Activated naive CD8-positive, alpha-beta T cell treated with anti-CD3 and anti-CD28 coated beads, Interleukin-2, amount 10 ng/mL, durations not matched to agents 7 days and 5 days (primary cell): ENCODE results near the gene GPR85. TPM values are rescaled to one million over a fixed set of nuclear protein-coding genes. Genes with fewer than 3 reads are reported as not detected.
"Not testable (repeated sequence)": the region's sequence is repeated elsewhere in the genome, so short reads cannot be mapped to it uniquely, and the experiment has no call there.

Source experiments
- ATAC-seq: fragments of 150-1000 bp; cut with Tn5 transposase; one replicate; pipeline ENCODE4 v1.10.0; 2021; ENCODE audit warnings: low read depth, moderate library complexity
- POLR2A ChIA-PET: fragments of 350-600 bp; sonication (Branson Sonifier 250); formaldehyde crosslinking; loops from one replicate; lab custom pipeline; 2021; ENCODE audit warnings: antibody characterized with exemption; lab: Charles Lee
- DNase-seq: peaks from one replicate; pipeline ENCODE4 v3.0.0; 2021
- H3K27ac Mint-ChIP-seq: one replicate; pipeline ENCODE4 v1.8.0; 2022; ENCODE audit warnings: mild to moderate bottlenecking, mixed read lengths
- H3K27me3 Mint-ChIP-seq: one replicate; pipeline ENCODE4 v1.8.0; 2022; ENCODE audit warnings: mild to moderate bottlenecking, moderate library complexity, mixed read lengths
- H3K36me3 Mint-ChIP-seq: one replicate; pipeline ENCODE4 v1.8.0; 2021; ENCODE audit warnings: mild to moderate bottlenecking, mixed read lengths
- H3K4me1 Mint-ChIP-seq: one replicate; pipeline ENCODE4 v1.8.0; 2021; ENCODE audit warnings: mixed read lengths
- H3K4me3 Mint-ChIP-seq: one replicate; pipeline ENCODE4 v1.8.0; 2022; ENCODE audit warnings: mild to moderate bottlenecking, moderate library complexity, mixed read lengths
- H3K9me3 Mint-ChIP-seq: one replicate; pipeline ENCODE4 v1.8.0; 2021; ENCODE audit warnings: mixed read lengths
- total RNA-seq, 2 experiments: library from RNA; stranded (reverse); gene quantifications; one replicate each; pipeline ENCODE4 v1.2.3, GENCODE V29; 2021

The GPR85 gene
- total RNA-seq, 2 experiments from 2014 or later, result not detected

DNA sequence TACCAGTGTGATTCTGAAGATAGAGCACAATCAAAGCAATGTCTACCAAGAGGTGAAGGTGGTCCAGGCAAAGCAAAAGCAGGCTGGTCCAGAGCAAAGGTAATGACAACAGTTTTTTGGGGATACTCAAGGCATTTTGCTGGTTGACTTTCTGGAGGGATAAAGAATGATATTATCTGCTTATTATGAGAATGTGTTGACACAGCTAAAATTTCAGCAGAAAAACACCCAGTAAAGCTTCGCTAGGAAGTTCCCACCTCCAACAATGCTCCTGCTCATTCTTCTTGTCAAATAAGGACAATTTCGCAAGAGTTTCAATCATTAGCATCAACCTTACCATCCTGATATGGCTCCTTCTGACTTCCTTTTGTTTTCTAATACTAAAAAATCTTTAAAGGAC is 24.1 kb downstream of the GPR85 start:
- no peaks in the 10 kb centered on the region for H3K9me3 Mint-ChIP-seq
- no peak overlapping the region for H3K27ac Mint-ChIP-seq
- H3K4me1 Mint-ChIP-seq, result no peaks in the 10 kb centered on the region
- no peaks in the 10 kb centered on the region for H3K36me3 Mint-ChIP-seq
- POLR2A ChIA-PET, result no interaction called here
- no peaks in the 10 kb centered on the region for H3K27me3 Mint-ChIP-seq
- no peak for ATAC-seq
- no peak overlapping the region for H3K4me3 Mint-ChIP-seq
- DNase-seq, result no peak

GRCh38 chr7:113060100-113060499 is 26.5 kb downstream of the GPR85 start:
- no peak for DNase-seq
- no peak for ATAC-seq
- Mint-ChIP-seq H3K9me3 (no peaks in the 10 kb centered on the region), H3K27ac (no peak overlapping the region), H3K27me3 (no peaks in the 10 kb centered on the region), H3K4me1 (no peaks in the 10 kb centered on the region), H3K36me3 (no peaks in the 10 kb centered on the region), H3K4me3 (no peak overlapping the region)
- POLR2A ChIA-PET, result no interaction called here

- Mint-ChIP-seq H3K27ac (no peak overlapping the region), H3K27me3 (peaks cover 4% of the 10 kb centered on the region), H3K36me3 (no peaks in the 10 kb centered on the region), H3K9me3 (peaks cover 1% of the 10 kb centered on the region), H3K4me1 (no peaks in the 10 kb centered on the region), H3K4me3 (no peak overlapping the region)
- DNase-seq (no peak), ATAC-seq (no peak)
- POLR2A ChIA-PET, result no interaction called here
Observed at GRCh38 chr7:113054938-113055337, 31.7 kb downstream of the GPR85 start.

- H3K36me3 Mint-ChIP-seq, H3K4me3 Mint-ChIP-seq, H3K9me3 Mint-ChIP-seq, H3K27ac Mint-ChIP-seq, H3K27me3 Mint-ChIP-seq, DNase-seq, H3K4me1 Mint-ChIP-seq, POLR2A ChIA-PET, ATAC-seq: not testable (repeated sequence)
Observed at GRCh38 chr7:113054272-113054671, 32.4 kb downstream of the GPR85 start.

GRCh38 chr7:113049221-113049620 is 37.4 kb downstream of the GPR85 start:
- H3K27ac Mint-ChIP-seq, POLR2A ChIA-PET, DNase-seq, H3K4me3 Mint-ChIP-seq, H3K36me3 Mint-ChIP-seq, H3K4me1 Mint-ChIP-seq, ATAC-seq, H3K9me3 Mint-ChIP-seq, H3K27me3 Mint-ChIP-seq: not testable (repeated sequence)

DNA sequence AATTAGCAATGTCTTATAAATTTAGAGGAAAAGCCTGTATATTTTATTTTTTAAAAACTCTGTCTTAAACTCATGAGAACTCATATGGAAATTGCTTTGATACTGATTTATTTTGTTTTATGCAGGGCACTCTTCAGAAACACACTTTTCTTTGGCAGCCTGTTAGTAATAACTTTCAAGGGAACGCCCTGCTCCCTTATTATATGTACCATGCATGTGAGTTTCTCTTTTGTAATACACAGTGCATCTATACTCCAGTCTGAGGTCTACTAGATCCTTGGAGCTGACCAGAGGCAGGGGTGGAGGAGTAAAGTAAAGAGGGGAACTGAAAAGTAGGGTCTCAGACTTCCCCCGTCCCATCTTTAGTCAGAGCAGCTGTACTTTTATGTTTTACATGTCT is 40.2 kb downstream of the GPR85 start:
- Mint-ChIP-seq H3K27ac (no peak overlapping the region), H3K27me3 (no peaks in the 10 kb centered on the region), H3K36me3 (no peaks in the 10 kb centered on the region), H3K4me3 (no peak overlapping the region), H3K9me3 (no peaks in the 10 kb centered on the region), H3K4me1 (no peaks in the 10 kb centered on the region)
- ATAC-seq (no peak), DNase-seq (no peak)
- POLR2A ChIA-PET, result no interaction called here

DNA sequence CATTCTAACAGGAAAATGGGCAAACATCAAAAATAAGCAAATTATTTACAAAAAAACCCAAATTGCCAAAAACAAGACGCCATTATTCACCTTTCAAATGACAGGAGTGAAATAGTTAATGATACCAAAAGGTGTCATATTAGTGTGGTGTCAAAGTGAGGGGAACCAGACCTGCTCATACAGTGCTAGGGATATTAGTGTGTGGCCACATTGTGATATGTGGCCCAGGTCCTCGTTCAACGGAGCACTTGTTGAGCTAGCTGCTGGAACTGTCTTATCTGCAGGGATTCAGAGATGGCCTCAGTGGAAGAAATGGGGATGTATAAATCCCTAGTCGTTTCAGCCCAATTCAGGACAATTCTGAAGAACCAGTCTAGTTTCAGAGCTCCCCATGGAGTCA is 41.2 kb downstream of the GPR85 start:
- no peaks in the 10 kb centered on the region for H3K36me3 Mint-ChIP-seq
- H3K4me1 Mint-ChIP-seq, result no peaks in the 10 kb centered on the region
- no peaks in the 10 kb centered on the region for H3K9me3 Mint-ChIP-seq
- ATAC-seq, result no peak
- no peaks in the 10 kb centered on the region for H3K27me3 Mint-ChIP-seq
- no peak for DNase-seq
- POLR2A ChIA-PET, result no interaction called here
- no peak overlapping the region for H3K4me3 Mint-ChIP-seq
- no peak overlapping the region for H3K27ac Mint-ChIP-seq

GRCh38 chr7:113044394-113044793 is 42.2 kb downstream of the GPR85 start:
- Mint-ChIP-seq H3K36me3 (no peaks in the 10 kb centered on the region), H3K4me1 (no peaks in the 10 kb centered on the region), H3K27me3 (no peaks in the 10 kb centered on the region), H3K27ac (no peak overlapping the region), H3K9me3 (no peaks in the 10 kb centered on the region), H3K4me3 (no peak overlapping the region)
- ATAC-seq (no peak), DNase-seq (no peak)
- POLR2A ChIA-PET, result no interaction called here

DNA sequence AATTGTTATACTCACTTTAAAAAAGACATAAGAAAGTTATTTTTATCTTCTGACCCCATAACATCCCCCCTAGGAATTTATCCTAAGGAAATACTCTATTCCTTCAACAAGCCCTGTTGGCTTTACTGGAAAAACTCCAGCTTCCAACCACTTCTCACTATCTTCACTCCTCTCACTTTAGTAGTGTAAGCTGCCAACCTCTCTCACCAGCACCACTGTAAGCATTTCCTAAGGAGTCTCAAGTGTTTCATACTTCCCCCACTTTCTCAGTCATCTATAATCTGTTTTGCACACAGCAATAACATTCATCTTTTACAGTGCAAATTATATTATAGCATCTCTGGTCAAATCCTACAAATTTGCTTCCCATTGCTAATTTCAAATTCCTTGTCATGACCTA is 45.8 kb downstream of the GPR85 start:
- Mint-ChIP-seq H3K4me3 (no peak overlapping the region), H3K36me3 (no peaks in the 10 kb centered on the region), H3K4me1 (no peaks in the 10 kb centered on the region), H3K27ac (no peak overlapping the region), H3K27me3 (no peaks in the 10 kb centered on the region), H3K9me3 (no peaks in the 10 kb centered on the region)
- DNase-seq, result no peak
- no peak for ATAC-seq
- POLR2A ChIA-PET, result no interaction called here

GRCh38 chr7:113033959-113034358 is 52.7 kb downstream of the GPR85 start:
- H3K4me1 Mint-ChIP-seq, result no peaks in the 10 kb centered on the region
- ATAC-seq (no peak), DNase-seq (no peak)
- no peaks in the 10 kb centered on the region for H3K36me3 Mint-ChIP-seq
- POLR2A ChIA-PET, result no interaction called here
- no peak overlapping the region for H3K4me3 Mint-ChIP-seq
- H3K27me3 Mint-ChIP-seq, result peaks cover 3% of the 10 kb centered on the region
- H3K9me3 Mint-ChIP-seq, result no peaks in the 10 kb centered on the region
- no peak overlapping the region for H3K27ac Mint-ChIP-seq

Other genes with a start within 250 kb of the GPR85 start
- 10 to 100 TPM; 23.9 to 24.2 TPM for gene SMIM30, start 31.7 kb upstream of the GPR85 start, total RNA-seq